HEK293 (cell line): ENCODE results near the gene F2RL3.

Experiments used
- CTCF ChIA-PET: fragments of 350-600 bp; formaldehyde crosslinking; extraction: SDS; loops from one replicate; lab custom pipeline; 2021; ENCODE audit warnings: antibody characterized with exemption; lab: Yijun Ruan, JAX
- POLR2A ChIA-PET: fragments of 300-600 bp; formaldehyde crosslinking; extraction: SDS; loops from one replicate; lab custom pipeline; 2020; ENCODE audit warnings: antibody characterized with exemption, inconsistent platforms; lab: Yijun Ruan, JAX
- H3K27ac ChIP-seq: fragments of 200-500 bp; sonication (Bioruptor generic); 2 replicates; pipeline ENCODE4 v1.5.1; 2014; ENCODE audit warnings: low read depth, low read length, control low read depth, inconsistent platforms; ENCODE audit errors: extremely low read depth
- H3K36me3 ChIP-seq, 2 experiments: fragments of 200-500 bp in 1 of 2; sonication (Bioruptor generic) in 1 of 2; 1 replicate in 1 of 2; 2 replicates in 1 of 2; pipeline ENCODE4 v1.5.1; 2014 to 2017; ENCODE audit warnings: inconsistent platforms in 2 of 2, low read length in 2 of 2; ENCODE audit not compliant: control insufficient read depth in 2 of 2, insufficient read depth in 1 of 2
- H3K4me1 ChIP-seq: fragments of 200-500 bp; sonication (Bioruptor generic); 2 replicates; pipeline ENCODE4 v1.5.1; 2014; ENCODE audit warnings: mild to moderate bottlenecking, low read length, inconsistent platforms; ENCODE audit not compliant: control insufficient read depth, insufficient read depth
- H3K4me3 ChIP-seq: 2 replicates; pipeline ENCODE4 v1.5.1; 2011; ENCODE audit warnings: low read depth, mild to moderate bottlenecking, control low read depth, low read length, moderate library complexity
- H3K9me3 ChIP-seq: fragments of 200-500 bp; sonication (Bioruptor generic); 2 replicates; pipeline ENCODE4 v1.5.1; 2014; ENCODE audit warnings: low read depth, low read length, inconsistent platforms; ENCODE audit not compliant: control insufficient read depth, insufficient read depth
- GLI4 ChIP-seq: fragments of 450-650 bp; formaldehyde crosslinking; IDR thresholded peaks from 2 replicates; pipeline ENCODE4 v1.5.1; 2016; ENCODE audit warnings: missing biosample characterization, missing genetic modification characterization
- SALL2 ChIP-seq: fragments of 450-650 bp; formaldehyde crosslinking; IDR thresholded peaks from 2 replicates; pipeline ENCODE4 v1.5.0; 2017; ENCODE audit warnings: missing biosample characterization, mild to moderate bottlenecking, missing genetic modification characterization, borderline replicate concordance
- YY1 ChIP-seq: fragments of 450-650 bp; formaldehyde crosslinking; IDR thresholded peaks from 2 replicates; pipeline ENCODE4 v1.5.1; 2018; ENCODE audit warnings: missing biosample characterization, missing genetic modification characterization
- ZNF138 ChIP-seq: fragments of 450-650 bp; formaldehyde crosslinking; IDR thresholded peaks from 2 replicates; pipeline ENCODE4 v1.5.1; 2016; ENCODE audit warnings: missing biosample characterization, missing genetic modification characterization, borderline replicate concordance
- ZNF146 ChIP-seq: fragments of 450-650 bp; formaldehyde crosslinking; IDR thresholded peaks from 2 replicates; pipeline ENCODE4 v1.5.1; 2016; ENCODE audit warnings: missing biosample characterization, missing genetic modification characterization
- ZNF175 ChIP-seq: fragments of 450-650 bp; formaldehyde crosslinking; IDR thresholded peaks from 2 replicates; pipeline ENCODE4 v1.5.1; 2016; ENCODE audit warnings: missing biosample characterization, missing genetic modification characterization
- ZNF596 ChIP-seq: fragments of 450-650 bp; IDR thresholded peaks from 2 replicates; pipeline ENCODE4 v1.5.0; 2018; ENCODE audit warnings: missing biosample characterization, mild to moderate bottlenecking, missing genetic modification characterization, moderate library complexity
- ZNF654 ChIP-seq: fragments of 450-650 bp; formaldehyde crosslinking; IDR thresholded peaks from 2 replicates; pipeline ENCODE4 v1.5.1; 2016; ENCODE audit warnings: low read depth, missing biosample characterization, missing genetic modification characterization
- ZNF658 ChIP-seq: fragments of 450-650 bp; formaldehyde crosslinking; IDR thresholded peaks from 2 replicates; pipeline ENCODE4; 2016; ENCODE audit warnings: missing biosample characterization, missing genetic modification characterization
- ZNF747 ChIP-seq: fragments of 450-650 bp; formaldehyde crosslinking; IDR thresholded peaks from 2 replicates; pipeline ENCODE4 v1.5.1; 2016; ENCODE audit warnings: missing biosample characterization, missing genetic modification characterization
- ZSCAN23 ChIP-seq: fragments of 450-650 bp; formaldehyde crosslinking; IDR thresholded peaks from 2 replicates; pipeline ENCODE4 v1.5.1; 2016; ENCODE audit warnings: missing biosample characterization, missing genetic modification characterization
- TF ChIP-seq, protein P1 (sequence below): fragments of 450-650 bp; formaldehyde crosslinking; IDR thresholded peaks from 2 replicates; pipeline ENCODE4 v1.5.1; 2017; ENCODE audit warnings: missing biosample characterization, missing genetic modification characterization
- TF ChIP-seq, protein P2 (sequence below): fragments of 450-650 bp; formaldehyde crosslinking; IDR thresholded peaks from 2 replicates; pipeline ENCODE4 v1.5.1; 2017; ENCODE audit warnings: missing biosample characterization, missing genetic modification characterization
- TF ChIP-seq, protein P3 (sequence below): fragments of 450-650 bp; formaldehyde crosslinking; IDR thresholded peaks from 2 replicates; pipeline ENCODE4 v1.5.1; 2016; ENCODE audit warnings: missing biosample characterization, missing genetic modification characterization
- TF ChIP-seq, protein P4 (sequence below): fragments of 450-650 bp; formaldehyde crosslinking; IDR thresholded peaks from 2 replicates; pipeline ENCODE4 v1.5.0; 2017; ENCODE audit warnings: missing biosample characterization, missing genetic modification characterization, borderline replicate concordance
- TF ChIP-seq, protein P5 (sequence below): sonication (generic); formaldehyde crosslinking; IDR thresholded peaks from 2 replicates; pipeline ENCODE4 v1.8.1; 2022; ENCODE audit warnings: mild to moderate bottlenecking, moderate library complexity, missing genetic modification reagents
- TF ChIP-seq, protein P6 (sequence below): fragments of 450-650 bp; formaldehyde crosslinking; IDR thresholded peaks from 2 replicates; pipeline ENCODE4 v1.5.1; 2016; ENCODE audit warnings: missing biosample characterization, missing genetic modification characterization
- TF ChIP-seq, protein P7 (sequence below): fragments of 450-650 bp; formaldehyde crosslinking; IDR thresholded peaks from 2 replicates; pipeline ENCODE4 v1.5.1; 2016; ENCODE audit warnings: missing biosample characterization, missing genetic modification characterization
- TF ChIP-seq, protein P8 (sequence below): fragments of 450-650 bp; formaldehyde crosslinking; IDR thresholded peaks from 2 replicates; pipeline ENCODE4 v1.5.1; 2016; ENCODE audit warnings: missing biosample characterization, missing genetic modification characterization

F2RL3 gene

DNA sequence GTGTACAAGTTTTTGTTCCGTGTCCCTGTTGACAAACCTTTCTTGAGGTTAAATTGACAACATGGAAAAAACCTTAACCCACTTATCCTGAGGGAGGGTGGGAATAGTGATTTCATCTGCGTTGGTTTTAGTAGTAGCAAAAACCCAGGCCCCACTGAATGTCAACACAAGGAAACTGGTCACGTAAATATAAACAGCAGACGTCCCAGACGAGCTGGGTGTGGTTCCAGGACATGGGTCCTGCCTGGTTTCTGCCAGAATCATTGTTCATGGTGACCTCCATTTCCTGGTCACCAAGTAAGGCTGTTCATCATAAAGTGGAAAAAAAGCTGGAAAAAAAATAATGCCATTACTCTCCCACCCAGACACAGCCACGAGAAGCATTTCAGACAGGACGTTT is 16.9 kb upstream of the F2RL3 start:
- H3K4me1 ChIP-seq = no peaks in the 10 kb centered on the region
- CTCF ChIA-PET = no interaction called here
- TF ChIP-seq ZNF658 (tag by site-specific recombination) (no peak), ZNF654 (tag by site-specific recombination) (no peak), GLI4 (tag by site-specific recombination) (no peak), ZNF747 (tag by site-specific recombination) (no peak), SALL2 (tag by site-specific recombination) (no peak), ZNF175 (tag by site-specific recombination) (no peak), ZSCAN23 (tag by site-specific recombination) (no peak)
- TF ChIP-seq, protein P1, sequence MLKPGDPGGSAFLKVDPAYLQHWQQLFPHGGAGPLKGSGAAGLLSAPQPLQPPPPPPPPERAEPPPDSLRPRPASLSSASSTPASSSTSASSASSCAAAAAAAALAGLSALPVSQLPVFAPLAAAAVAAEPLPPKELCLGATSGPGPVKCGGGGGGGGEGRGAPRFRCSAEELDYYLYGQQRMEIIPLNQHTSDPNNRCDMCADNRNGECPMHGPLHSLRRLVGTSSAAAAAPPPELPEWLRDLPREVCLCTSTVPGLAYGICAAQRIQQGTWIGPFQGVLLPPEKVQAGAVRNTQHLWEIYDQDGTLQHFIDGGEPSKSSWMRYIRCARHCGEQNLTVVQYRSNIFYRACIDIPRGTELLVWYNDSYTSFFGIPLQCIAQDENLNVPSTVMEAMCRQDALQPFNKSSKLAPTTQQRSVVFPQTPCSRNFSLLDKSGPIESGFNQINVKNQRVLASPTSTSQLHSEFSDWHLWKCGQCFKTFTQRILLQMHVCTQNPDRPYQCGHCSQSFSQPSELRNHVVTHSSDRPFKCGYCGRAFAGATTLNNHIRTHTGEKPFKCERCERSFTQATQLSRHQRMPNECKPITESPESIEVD (tag by site-specific recombination) = no peak
- TF ChIP-seq, protein P2, sequence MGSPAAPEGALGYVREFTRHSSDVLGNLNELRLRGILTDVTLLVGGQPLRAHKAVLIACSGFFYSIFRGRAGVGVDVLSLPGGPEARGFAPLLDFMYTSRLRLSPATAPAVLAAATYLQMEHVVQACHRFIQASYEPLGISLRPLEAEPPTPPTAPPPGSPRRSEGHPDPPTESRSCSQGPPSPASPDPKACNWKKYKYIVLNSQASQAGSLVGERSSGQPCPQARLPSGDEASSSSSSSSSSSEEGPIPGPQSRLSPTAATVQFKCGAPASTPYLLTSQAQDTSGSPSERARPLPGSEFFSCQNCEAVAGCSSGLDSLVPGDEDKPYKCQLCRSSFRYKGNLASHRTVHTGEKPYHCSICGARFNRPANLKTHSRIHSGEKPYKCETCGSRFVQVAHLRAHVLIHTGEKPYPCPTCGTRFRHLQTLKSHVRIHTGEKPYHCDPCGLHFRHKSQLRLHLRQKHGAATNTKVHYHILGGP (tag by site-specific recombination) = no peak
- TF ChIP-seq, protein P3, sequence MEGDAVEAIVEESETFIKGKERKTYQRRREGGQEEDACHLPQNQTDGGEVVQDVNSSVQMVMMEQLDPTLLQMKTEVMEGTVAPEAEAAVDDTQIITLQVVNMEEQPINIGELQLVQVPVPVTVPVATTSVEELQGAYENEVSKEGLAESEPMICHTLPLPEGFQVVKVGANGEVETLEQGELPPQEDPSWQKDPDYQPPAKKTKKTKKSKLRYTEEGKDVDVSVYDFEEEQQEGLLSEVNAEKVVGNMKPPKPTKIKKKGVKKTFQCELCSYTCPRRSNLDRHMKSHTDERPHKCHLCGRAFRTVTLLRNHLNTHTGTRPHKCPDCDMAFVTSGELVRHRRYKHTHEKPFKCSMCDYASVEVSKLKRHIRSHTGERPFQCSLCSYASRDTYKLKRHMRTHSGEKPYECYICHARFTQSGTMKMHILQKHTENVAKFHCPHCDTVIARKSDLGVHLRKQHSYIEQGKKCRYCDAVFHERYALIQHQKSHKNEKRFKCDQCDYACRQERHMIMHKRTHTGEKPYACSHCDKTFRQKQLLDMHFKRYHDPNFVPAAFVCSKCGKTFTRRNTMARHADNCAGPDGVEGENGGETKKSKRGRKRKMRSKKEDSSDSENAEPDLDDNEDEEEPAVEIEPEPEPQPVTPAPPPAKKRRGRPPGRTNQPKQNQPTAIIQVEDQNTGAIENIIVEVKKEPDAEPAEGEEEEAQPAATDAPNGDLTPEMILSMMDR (tag by site-specific recombination) = no peak
- TF ChIP-seq, protein P4, sequence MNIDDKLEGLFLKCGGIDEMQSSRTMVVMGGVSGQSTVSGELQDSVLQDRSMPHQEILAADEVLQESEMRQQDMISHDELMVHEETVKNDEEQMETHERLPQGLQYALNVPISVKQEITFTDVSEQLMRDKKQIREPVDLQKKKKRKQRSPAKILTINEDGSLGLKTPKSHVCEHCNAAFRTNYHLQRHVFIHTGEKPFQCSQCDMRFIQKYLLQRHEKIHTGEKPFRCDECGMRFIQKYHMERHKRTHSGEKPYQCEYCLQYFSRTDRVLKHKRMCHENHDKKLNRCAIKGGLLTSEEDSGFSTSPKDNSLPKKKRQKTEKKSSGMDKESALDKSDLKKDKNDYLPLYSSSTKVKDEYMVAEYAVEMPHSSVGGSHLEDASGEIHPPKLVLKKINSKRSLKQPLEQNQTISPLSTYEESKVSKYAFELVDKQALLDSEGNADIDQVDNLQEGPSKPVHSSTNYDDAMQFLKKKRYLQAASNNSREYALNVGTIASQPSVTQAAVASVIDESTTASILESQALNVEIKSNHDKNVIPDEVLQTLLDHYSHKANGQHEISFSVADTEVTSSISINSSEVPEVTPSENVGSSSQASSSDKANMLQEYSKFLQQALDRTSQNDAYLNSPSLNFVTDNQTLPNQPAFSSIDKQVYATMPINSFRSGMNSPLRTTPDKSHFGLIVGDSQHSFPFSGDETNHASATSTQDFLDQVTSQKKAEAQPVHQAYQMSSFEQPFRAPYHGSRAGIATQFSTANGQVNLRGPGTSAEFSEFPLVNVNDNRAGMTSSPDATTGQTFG (tag by site-specific recombination) = no peak
- TF ChIP-seq, protein P5, sequence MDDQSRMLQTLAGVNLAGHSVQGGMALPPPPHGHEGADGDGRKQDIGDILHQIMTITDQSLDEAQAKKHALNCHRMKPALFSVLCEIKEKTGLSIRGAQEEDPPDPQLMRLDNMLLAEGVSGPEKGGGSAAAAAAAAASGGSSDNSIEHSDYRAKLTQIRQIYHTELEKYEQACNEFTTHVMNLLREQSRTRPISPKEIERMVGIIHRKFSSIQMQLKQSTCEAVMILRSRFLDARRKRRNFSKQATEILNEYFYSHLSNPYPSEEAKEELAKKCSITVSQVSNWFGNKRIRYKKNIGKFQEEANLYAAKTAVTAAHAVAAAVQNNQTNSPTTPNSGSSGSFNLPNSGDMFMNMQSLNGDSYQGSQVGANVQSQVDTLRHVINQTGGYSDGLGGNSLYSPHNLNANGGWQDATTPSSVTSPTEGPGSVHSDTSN = no peak
- TF ChIP-seq, all 188 proteins: peak for 0
- H3K4me3 ChIP-seq = no peak overlapping the region
- no peak overlapping the region for H3K27ac ChIP-seq
- no peaks in the 10 kb centered on the region for H3K9me3 ChIP-seq
- H3K36me3 ChIP-seq = peaks cover 5 to 79% of the 10 kb centered on the region in 2 experiments; a peak in 2 of 3 replicates
- POLR2A ChIA-PET = no interaction called here

DNA sequence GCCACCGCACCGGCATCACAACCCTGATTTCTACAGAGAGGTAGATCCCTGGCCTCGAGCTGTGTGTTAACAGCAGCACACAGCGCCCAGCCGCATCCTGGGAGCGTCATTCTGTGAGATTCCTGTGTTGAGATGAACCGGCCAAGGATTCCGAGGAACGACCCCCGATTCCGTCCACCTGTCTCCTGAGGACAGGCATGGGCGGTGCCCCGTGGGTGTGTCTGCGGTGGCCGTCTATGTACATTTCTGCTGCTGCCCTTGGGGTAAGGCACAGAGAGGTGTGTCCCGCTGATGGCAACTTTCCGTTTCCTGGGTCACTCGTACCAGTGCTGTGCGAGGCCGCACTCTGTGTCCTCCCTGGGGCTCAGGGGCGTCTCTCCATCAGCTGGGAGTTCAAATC is 16.1 kb upstream of the F2RL3 start:
- CTCF ChIA-PET = no interaction called here
- H3K4me3 ChIP-seq = no peak overlapping the region
- no peaks in the 10 kb centered on the region for H3K4me1 ChIP-seq
- no peaks in the 10 kb centered on the region for H3K9me3 ChIP-seq
- no peak overlapping the region for H3K27ac ChIP-seq
- peaks cover 5 to 79% of the 10 kb centered on the region in 2 experiments; a peak in 2 of 3 replicates for H3K36me3 ChIP-seq
- POLR2A ChIA-PET = no interaction called here
- TF ChIP-seq, protein P6, sequence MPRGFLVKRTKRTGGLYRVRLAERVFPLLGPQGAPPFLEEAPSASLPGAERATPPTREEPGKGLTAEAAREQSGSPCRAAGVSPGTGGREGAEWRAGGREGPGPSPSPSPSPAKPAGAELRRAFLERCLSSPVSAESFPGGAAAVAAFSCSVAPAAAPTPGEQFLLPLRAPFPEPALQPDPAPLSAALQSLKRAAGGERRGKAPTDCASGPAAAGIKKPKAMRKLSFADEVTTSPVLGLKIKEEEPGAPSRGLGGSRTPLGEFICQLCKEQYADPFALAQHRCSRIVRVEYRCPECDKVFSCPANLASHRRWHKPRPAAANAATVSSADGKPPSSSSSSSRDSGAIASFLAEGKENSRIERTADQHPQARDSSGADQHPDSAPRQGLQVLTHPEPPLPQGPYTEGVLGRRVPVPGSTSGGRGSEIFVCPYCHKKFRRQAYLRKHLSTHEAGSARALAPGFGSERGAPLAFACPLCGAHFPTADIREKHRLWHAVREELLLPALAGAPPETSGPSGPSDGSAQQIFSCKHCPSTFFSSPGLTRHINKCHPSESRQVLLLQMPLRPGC (tag by site-specific recombination) = no peak
- no peak for TF ChIP-seq YY1 (tag by site-specific recombination)
- TF ChIP-seq, protein P7, sequence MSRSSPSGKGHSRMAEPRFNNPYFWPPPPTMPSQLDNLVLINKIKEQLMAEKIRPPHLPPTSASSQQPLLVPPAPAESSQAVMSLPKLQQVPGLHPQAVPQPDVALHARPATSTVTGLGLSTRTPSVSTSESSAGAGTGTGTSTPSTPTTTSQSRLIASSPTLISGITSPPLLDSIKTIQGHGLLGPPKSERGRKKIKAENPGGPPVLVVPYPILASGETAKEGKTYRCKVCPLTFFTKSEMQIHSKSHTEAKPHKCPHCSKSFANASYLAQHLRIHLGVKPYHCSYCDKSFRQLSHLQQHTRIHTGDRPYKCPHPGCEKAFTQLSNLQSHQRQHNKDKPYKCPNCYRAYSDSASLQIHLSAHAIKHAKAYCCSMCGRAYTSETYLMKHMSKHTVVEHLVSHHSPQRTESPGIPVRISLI = no peak
- TF ChIP-seq, protein P8, sequence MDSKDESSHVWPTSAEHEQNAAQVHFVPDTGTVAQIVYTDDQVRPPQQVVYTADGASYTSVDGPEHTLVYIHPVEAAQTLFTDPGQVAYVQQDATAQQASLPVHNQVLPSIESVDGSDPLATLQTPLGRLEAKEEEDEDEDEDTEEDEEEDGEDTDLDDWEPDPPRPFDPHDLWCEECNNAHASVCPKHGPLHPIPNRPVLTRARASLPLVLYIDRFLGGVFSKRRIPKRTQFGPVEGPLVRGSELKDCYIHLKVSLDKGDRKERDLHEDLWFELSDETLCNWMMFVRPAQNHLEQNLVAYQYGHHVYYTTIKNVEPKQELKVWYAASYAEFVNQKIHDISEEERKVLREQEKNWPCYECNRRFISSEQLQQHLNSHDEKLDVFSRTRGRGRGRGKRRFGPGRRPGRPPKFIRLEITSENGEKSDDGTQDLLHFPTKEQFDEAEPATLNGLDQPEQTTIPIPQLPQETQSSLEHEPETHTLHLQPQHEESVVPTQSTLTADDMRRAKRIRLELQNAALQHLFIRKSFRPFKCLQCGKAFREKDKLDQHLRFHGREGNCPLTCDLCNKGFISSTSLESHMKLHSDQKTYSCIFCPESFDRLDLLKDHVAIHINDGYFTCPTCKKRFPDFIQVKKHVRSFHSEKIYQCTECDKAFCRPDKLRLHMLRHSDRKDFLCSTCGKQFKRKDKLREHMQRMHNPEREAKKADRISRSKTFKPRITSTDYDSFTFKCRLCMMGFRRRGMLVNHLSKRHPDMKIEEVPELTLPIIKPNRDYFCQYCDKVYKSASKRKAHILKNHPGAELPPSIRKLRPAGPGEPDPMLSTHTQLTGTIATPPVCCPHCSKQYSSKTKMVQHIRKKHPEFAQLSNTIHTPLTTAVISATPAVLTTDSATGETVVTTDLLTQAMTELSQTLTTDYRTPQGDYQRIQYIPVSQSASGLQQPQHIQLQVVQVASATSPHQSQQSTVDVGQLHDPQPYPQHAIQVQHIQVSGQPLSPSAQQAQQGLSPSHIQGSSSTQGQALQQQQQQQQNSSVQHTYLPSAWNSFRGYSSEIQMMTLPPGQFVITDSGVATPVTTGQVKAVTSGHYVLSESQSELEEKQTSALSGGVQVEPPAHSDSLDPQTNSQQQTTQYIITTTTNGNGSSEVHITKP (tag by site-specific recombination) = no peak
- no peak for TF ChIP-seq ZNF596 (tag by site-specific recombination)
- TF ChIP-seq ZNF138 (tag by site-specific recombination) = no peak
- TF ChIP-seq ZNF146 (tag by site-specific recombination) = no peak
